ENCODE results near the gene DEXI. TPM values are rescaled to one million over a fixed set of nuclear protein-coding genes. Genes with fewer than 3 reads are reported as not detected.
"Not testable (repeated sequence)": the region's sequence is repeated elsewhere in the genome, so short reads cannot be mapped to it uniquely, and the experiment has no call there.

DEXI gene
- total RNA-seq, 2 experiments from 2014 or later, result 23.3 to 30.8 TPM

GRCh38 chr16:10936272-10936984 is 5.8 kb downstream of the DEXI start:
- Mint-ChIP-seq H3K27ac (peak overlapping the region; percentile 69), H3K27me3 (no peaks in the 10 kb centered on the region), H3K9me3 (ENCODE audit: low read depth) (no peaks in the 10 kb centered on the region), H3K4me1 (peaks cover 83% of the 10 kb centered on the region), H3K4me3 (no peak overlapping the region), H3K36me3 (peaks cover 11% of the 10 kb centered on the region)
- DNase-seq, result no peak
- no peak for ATAC-seq
- CTCF ChIA-PET, result interaction anchor here (1.1 to 1.7 kb wide), 7 partner anchors 9 to 471 kb away, joined by 3 to 8 read pairs (median 4); partner anchors contain the start of gene NUBP1

DNA sequence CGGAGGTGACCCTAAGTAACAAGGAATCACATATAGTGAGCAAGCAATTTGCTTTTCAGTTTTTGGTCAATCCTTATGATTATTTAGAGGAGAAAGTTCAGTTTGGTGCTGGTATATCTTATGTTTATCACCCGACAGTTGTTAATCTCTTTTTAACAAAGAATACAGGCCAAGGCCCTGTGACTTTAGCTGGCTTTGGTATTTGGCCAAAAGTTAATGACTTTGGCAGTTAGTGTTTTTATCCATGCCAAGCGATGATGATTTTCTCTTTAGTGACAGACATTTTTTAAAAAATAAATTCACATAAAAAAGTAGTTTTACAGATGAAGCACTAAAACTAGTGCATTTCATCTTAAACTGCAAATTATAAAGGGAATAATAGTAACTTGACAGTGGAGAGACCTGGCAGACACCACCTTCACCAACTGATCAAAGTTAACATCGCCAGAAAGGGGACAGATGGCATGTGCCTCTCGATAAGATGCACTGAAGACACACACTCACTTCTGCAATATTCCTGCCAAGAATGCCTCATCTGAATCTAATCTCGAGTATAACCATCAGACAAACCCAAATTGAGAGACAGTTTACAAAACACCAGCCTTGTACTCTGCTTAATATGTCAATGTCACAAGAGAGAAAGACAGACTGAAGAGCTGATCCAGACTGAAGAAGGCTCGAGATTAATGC is 6.9 kb downstream of the DEXI start:
- Mint-ChIP-seq H3K36me3 (peaks cover 13% of the 10 kb centered on the region), H3K27ac (no peak overlapping the region), H3K9me3 (ENCODE audit: low read depth) (no peaks in the 10 kb centered on the region), H3K27me3 (no peaks in the 10 kb centered on the region), H3K4me1 (peaks cover 78% of the 10 kb centered on the region), H3K4me3 (no peak overlapping the region)
- ATAC-seq, result no peak
- CTCF ChIA-PET, result interaction anchor here (0.8 to 1.4 kb wide), 2 partner anchors 14 to 17 kb away, joined by 3 to 8 read pairs; no protein-coding TSS in a partner anchor
- no peak for DNase-seq

DNA sequence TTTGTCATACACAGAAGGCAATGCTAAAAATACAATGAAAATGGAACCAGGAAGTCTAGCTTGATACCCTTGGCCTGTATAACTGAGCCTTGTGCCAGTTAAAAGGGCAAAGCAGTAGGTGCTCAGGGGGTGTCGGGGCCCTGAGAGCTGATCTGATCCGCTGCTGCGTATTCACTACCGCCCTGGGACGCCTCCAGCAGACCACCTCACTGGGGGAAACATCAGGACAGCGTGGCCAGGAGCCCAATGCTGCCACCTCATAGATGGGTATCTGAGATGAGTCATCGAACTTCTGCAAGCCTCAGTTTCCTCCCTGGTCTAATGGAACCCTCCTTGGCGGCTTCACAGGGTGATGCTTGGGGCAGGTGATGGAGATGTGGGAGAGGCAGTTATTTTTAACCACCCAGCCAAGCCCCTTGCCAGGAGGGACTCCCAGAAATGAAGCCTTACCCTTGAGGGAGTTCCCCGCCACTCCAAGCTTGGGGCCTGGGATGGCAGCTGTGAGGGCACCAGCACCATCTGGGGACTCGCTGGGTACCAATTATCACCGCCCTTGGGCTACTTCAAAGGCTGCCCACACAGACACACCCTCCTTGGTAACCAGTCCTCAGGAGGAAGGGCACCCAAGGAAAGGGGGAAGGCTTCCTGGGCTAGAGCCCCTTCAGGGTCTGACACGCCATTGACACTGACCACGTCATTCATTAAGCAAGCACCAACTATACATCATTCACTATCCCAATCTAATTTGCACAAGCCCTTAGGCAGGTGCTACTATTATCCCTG is 7.8 kb downstream of the DEXI start:
- CTCF ChIA-PET, result interaction anchor here (0.8 to 1.4 kb wide), 2 partner anchors 13 to 16 kb away, joined by 3 to 8 read pairs; no protein-coding TSS in a partner anchor
- no peak for DNase-seq

DNA sequence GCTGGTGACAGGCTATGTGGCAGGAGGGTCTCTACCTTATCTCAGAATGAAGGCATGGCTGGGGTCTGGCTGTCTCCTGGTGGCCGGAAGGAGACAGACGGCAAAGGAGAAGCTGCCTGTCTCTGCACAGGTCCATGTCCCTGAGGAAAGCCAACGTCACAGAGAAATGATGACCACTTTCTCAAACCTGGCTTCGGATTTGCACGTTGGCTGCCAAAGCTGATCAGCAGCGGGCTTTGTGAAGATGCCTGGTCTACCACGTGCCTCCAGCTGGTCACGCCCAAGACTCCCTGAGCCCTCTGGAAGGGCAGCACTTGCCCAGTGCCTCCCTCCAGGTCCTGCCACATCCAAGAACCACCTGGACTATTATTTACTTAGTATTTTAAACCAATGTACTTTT is 8.4 kb downstream of the DEXI start:
- ATAC-seq, result no peak
- Mint-ChIP-seq H3K27ac (peak overlapping the region; percentile 40), H3K27me3 (no peaks in the 10 kb centered on the region), H3K4me3 (no peak overlapping the region), H3K4me1 (peaks cover 70% of the 10 kb centered on the region), H3K9me3 (ENCODE audit: low read depth) (no peaks in the 10 kb centered on the region), H3K36me3 (peaks cover 13% of the 10 kb centered on the region)
- DNase-seq, result no peak
- CTCF ChIA-PET, result interaction anchor here (1.4 kb wide), 1 partner anchor 15 kb away, joined by 8 read pairs; no protein-coding TSS in a partner anchor

More for the DNA sequence above, 7.8 kb downstream of the DEXI start:
- ATAC-seq, result no peak
- Mint-ChIP-seq H3K4me3 (no peak overlapping the region), H3K9me3 (ENCODE audit: low read depth) (no peaks in the 10 kb centered on the region), H3K36me3 (peaks cover 13% of the 10 kb centered on the region), H3K4me1 (peaks cover 77% of the 10 kb centered on the region), H3K27me3 (no peaks in the 10 kb centered on the region), H3K27ac (peak overlapping the region; percentile 21)

GRCh38 chr16:10932959-10933710 is 9.1 kb downstream of the DEXI start:
- no peak overlapping the region for H3K4me3 Mint-ChIP-seq
- DNase-seq (no peak), ATAC-seq (peak; percentile 8)
- CTCF ChIA-PET, result interaction anchor here (1.0 to 1.4 kb wide), 3 partner anchors 8 to 168 kb away, joined by 3 to 4 read pairs (median 3); no protein-coding TSS in a partner anchor
- no peaks in the 10 kb centered on the region for H3K27me3 Mint-ChIP-seq
- peak overlapping the region; percentile 40 for H3K27ac Mint-ChIP-seq
- no peaks in the 10 kb centered on the region for H3K9me3 Mint-ChIP-seq (ENCODE audit: low read depth)
- peaks cover 63% of the 10 kb centered on the region for H3K4me1 Mint-ChIP-seq
- peaks cover 13% of the 10 kb centered on the region for H3K36me3 Mint-ChIP-seq

DNA sequence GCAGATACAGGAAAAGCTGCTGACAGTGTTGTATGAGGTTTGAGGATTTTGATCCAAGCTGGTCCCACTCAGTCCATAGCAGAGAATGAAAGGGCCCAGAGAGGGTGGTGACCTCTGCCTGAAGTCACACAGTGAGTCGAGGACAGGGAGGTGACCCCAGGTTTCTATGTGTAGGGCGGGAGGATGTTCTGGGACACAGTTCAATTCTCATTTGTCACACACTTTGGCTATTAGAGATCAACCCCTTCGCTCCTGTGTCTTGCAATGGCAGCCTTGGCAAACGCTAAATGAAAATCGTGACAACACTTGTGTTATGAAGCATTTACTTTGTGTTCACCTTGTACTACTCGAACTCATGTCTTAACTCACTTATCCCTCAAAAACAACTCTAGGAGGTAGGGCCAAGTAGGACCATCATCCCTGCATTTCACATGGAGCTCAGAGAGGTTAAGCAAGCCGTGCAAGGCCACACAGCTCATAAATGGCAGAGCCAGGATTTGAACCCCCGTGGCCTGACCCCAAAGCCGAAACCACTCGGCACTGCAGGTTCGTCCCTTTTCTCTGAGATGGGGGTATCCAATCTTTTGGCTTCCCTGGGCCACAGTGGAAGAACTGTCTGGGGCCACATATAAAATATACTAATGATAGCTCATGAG is 10.2 kb downstream of the DEXI start:
- H3K36me3 Mint-ChIP-seq, result peaks cover 19% of the 10 kb centered on the region
- DNase-seq, result no peak
- CTCF ChIA-PET, result interaction anchor here (1.0 to 1.9 kb wide), 5 partner anchors 9 to 167 kb away, joined by 3 to 8 read pairs (median 3); no protein-coding TSS in a partner anchor
- no peak overlapping the region for H3K4me3 Mint-ChIP-seq
- peaks cover 53% of the 10 kb centered on the region for H3K4me1 Mint-ChIP-seq
- no peaks in the 10 kb centered on the region for H3K27me3 Mint-ChIP-seq
- no peak overlapping the region for H3K27ac Mint-ChIP-seq
- no peak for ATAC-seq
- no peaks in the 10 kb centered on the region for H3K9me3 Mint-ChIP-seq (ENCODE audit: low read depth)

DNA sequence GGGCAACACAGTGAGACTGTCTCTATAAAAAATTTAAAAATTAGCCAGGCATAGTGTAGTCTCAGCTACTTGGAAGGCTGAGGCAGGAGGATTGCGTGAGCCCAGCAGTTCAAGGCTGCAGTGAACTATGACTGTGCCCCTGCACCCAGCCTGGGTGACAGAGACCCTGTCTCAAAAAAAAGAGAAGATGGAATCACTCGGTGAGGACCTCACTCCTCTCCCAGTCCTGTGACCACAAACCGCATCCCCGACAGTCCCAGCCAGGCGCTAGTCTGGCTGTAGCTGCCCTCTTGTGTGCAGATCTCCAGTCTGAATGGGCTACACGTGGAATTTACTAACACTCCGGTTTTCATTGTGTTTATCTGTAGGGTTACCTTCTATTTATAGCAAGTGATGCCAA is 11.1 kb downstream of the DEXI start:
- peaks cover 19% of the 10 kb centered on the region for H3K36me3 Mint-ChIP-seq
- H3K4me1 Mint-ChIP-seq, result peaks cover 43% of the 10 kb centered on the region
- DNase-seq, result no peak
- no peak overlapping the region for H3K27ac Mint-ChIP-seq
- no peaks in the 10 kb centered on the region for H3K9me3 Mint-ChIP-seq (ENCODE audit: low read depth)
- H3K4me3 Mint-ChIP-seq, result no peak overlapping the region
- ATAC-seq, result no peak
- no peaks in the 10 kb centered on the region for H3K27me3 Mint-ChIP-seq
- CTCF ChIA-PET, result interaction anchor here (0.9 to 1.9 kb wide), 3 partner anchors 9 to 13 kb away, joined by 3 to 8 read pairs (median 3); no protein-coding TSS in a partner anchor

DNA sequence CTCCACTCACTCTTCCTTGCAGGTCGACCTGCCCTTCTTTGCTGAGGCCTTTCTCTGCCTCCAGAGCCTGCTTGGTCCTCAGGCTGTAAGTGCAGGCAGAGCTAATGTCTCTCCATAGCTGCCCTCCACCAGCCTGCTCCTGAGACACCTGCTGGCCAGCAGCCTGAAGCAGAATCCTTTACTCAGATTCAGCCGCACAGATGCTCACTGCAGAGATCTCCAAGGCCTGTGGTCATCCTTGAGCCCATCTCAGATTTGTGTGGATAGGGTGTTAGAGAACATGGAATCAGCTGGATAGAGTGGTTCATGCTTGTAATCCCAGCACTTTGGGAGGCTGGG is 11.5 kb downstream of the DEXI start:
- Mint-ChIP-seq H3K27me3 (no peaks in the 10 kb centered on the region), H3K36me3 (peaks cover 19% of the 10 kb centered on the region), H3K4me3 (no peak overlapping the region), H3K27ac (no peak overlapping the region), H3K9me3 (ENCODE audit: low read depth) (no peaks in the 10 kb centered on the region), H3K4me1 (peaks cover 39% of the 10 kb centered on the region)
- no peak for DNase-seq
- CTCF ChIA-PET, result interaction anchor here (0.9 to 1.9 kb wide), 2 partner anchors 10 to 12 kb away, joined by 3 to 8 read pairs; no protein-coding TSS in a partner anchor
- no peak for ATAC-seq

GRCh38 chr16:10929853-10930754 is 12.2 kb downstream of the DEXI start:
- no peaks in the 10 kb centered on the region for H3K27me3 Mint-ChIP-seq
- H3K27ac Mint-ChIP-seq, result no peak overlapping the region
- CTCF ChIA-PET, result interaction anchor here (0.8 to 0.9 kb wide), 2 partner anchors 9 to 11 kb away, joined by 3 read pairs; no protein-coding TSS in a partner anchor
- H3K36me3 Mint-ChIP-seq, result peaks cover 18% of the 10 kb centered on the region
- DNase-seq (no peak), ATAC-seq (peak; percentile 18)
- H3K4me1 Mint-ChIP-seq, result peaks cover 36% of the 10 kb centered on the region
- H3K9me3 Mint-ChIP-seq (ENCODE audit: low read depth), result no peaks in the 10 kb centered on the region
- no peak overlapping the region for H3K4me3 Mint-ChIP-seq

GRCh38 chr16:10929097-10929496 is 13.2 kb downstream of the DEXI start:
- CTCF ChIA-PET, result interaction anchor here (0.6 to 1.3 kb wide), 3 partner anchors 10 to 192 kb away, joined by 3 read pairs; no protein-coding TSS in a partner anchor
- H3K4me1 Mint-ChIP-seq, result peaks cover 26% of the 10 kb centered on the region
- peaks cover 26% of the 10 kb centered on the region for H3K36me3 Mint-ChIP-seq
- H3K4me3 Mint-ChIP-seq; DNase-seq; H3K27ac Mint-ChIP-seq; ATAC-seq; H3K27me3 Mint-ChIP-seq; H3K9me3 Mint-ChIP-seq (ENCODE audit: low read depth): not testable (repeated sequence)

DNA sequence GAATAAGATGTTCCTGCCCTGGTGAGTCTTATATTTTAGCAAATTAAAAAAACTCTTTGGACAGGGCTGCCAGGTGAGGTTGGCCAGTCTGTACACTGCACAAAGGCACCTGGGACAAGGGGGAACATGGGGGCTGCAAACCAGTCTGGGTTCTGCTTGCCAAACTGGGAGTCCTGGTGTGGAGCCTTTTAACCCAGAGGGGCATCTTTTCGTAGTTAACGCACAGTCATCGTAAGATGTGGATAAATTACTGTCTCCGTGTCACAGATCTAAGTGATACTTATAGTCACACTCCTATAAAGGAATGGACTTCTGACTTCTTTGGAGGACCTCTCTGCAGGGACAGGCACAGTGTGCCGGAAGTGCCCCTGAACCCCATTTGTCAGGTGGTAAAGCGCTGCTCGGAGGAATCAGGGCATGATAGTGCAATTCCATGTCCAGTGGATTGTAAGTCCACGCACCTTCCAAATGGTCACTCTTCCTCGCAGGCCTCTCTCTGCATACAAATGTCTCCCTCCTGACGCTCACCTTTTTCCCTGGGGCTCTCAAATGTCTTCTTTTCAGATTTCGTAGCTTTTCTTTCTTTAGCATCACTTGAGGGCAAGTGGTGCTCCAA is 14.7 kb downstream of the DEXI start:
- Mint-ChIP-seq H3K4me3 (no peak overlapping the region), H3K27me3 (no peaks in the 10 kb centered on the region), H3K4me1 (peaks cover 11% of the 10 kb centered on the region), H3K36me3 (peaks cover 29% of the 10 kb centered on the region), H3K27ac (no peak overlapping the region), H3K9me3 (ENCODE audit: low read depth) (no peaks in the 10 kb centered on the region)
- no peak for DNase-seq
- ATAC-seq, result no peak
- CTCF ChIA-PET, result interaction anchor here (1.2 to 1.9 kb wide), 2 partner anchors 9 to 10 kb away, joined by 3 to 8 read pairs; no protein-coding TSS in a partner anchor
